ENCODE measurements around the gene LRRK1.

DNA sequence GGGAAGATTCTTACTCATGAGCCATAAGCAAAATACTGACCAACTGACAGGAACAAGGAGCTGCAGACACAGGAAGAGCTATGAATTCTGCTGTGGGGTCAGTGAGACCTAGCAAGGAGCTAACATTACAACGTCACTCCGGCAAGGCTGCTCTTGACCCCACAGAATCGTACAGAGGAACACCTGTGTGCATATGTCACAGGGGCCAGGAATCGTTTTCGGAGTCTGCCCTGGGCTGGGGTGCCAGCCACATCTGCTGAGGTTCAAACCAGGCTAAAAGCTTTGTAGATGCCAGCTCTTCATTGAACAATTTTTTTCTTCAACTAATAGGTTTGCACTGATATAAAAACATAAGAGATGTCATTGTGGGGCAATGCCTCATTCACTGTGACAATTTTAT, 82.6 kb downstream of the LRRK1 start:
- TF ChIP-seq POLR2A (IDR thresholded peaks at IDR 0.05) = no peak
- TF ChIP-seq, protein P1, sequence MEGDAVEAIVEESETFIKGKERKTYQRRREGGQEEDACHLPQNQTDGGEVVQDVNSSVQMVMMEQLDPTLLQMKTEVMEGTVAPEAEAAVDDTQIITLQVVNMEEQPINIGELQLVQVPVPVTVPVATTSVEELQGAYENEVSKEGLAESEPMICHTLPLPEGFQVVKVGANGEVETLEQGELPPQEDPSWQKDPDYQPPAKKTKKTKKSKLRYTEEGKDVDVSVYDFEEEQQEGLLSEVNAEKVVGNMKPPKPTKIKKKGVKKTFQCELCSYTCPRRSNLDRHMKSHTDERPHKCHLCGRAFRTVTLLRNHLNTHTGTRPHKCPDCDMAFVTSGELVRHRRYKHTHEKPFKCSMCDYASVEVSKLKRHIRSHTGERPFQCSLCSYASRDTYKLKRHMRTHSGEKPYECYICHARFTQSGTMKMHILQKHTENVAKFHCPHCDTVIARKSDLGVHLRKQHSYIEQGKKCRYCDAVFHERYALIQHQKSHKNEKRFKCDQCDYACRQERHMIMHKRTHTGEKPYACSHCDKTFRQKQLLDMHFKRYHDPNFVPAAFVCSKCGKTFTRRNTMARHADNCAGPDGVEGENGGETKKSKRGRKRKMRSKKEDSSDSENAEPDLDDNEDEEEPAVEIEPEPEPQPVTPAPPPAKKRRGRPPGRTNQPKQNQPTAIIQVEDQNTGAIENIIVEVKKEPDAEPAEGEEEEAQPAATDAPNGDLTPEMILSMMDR (IDR thresholded peaks at IDR 0.05) = no peak
